ENCODE results near the gene CLTC. TPM values are rescaled to one million over a fixed set of nuclear protein-coding genes. Genes with fewer than 3 reads are reported as not detected.

The CLTC gene
- polyA plus RNA-seq, 2 of the 4 experiments (the other 2 are of a cell fraction) = 183 to 360 TPM

- no peak for DNase-seq (ENCODE audit: low read depth in 1 of 2, low spot score in 1 of 2)
- Histone ChIP-seq H3K4me2 (no peak overlapping the region), H3K4me1 (peaks cover 41% of the 10 kb centered on the region), H3K27ac (no peak overlapping the region), H3K4me3 (no peak overlapping the region), H3K9me3 (no peaks in the 10 kb centered on the region)
- 70% methylated on average over 1 of the region's 1 CpG for WGBS (ENCODE audit: missing lambda C conversion rate)
- 0 out of 6 replicates have a peak, but pooled peaks have one; percentile 9 to 11 for ATAC-seq
- CTCF ChIA-PET = interaction anchor here (1.5 to 2.6 kb wide), 3 partner anchors 11 to 24 kb away, joined by 4 to 12 read pairs (median 5); partner anchors contain the start of gene VMP1
- POLR2A ChIA-PET = no interaction called here
- TF ChIP-seq FOXS1 (CRISPR knock-in tag; IDR thresholded peaks at IDR 0.05) (no peak), ZSCAN20 (CRISPR knock-in tag; IDR thresholded peaks at IDR 0.05) (no peak), EP300 (IDR thresholded peaks at IDR 0.05) (no peak), HEYL (CRISPR knock-in tag; IDR thresholded peaks at IDR 0.05) (no peak), NR3C1 (IDR thresholded peaks at IDR 0.05) (no peak), ELK1 (IDR thresholded peaks at IDR 0.05; ENCODE audit: low read depth, low read length) (no peak), ZFP36 (IDR thresholded peaks at IDR 0.05; ENCODE audit: borderline replicate concordance, partially characterized antibody) (no peak), HMGXB4 (CRISPR knock-in tag; IDR thresholded peaks at IDR 0.05; ENCODE audit: borderline replicate concordance) (no peak), TP53 (CRISPR knock-in tag; IDR thresholded peaks at IDR 0.05) (no peak), RARB (CRISPR knock-in tag; IDR thresholded peaks at IDR 0.05) (no peak), TFCP2L1 (CRISPR knock-in tag; IDR thresholded peaks at IDR 0.05) (no peak)
- FAIRE-seq = no peak
These were observed 103.3 kb downstream of the CLTC start for GRCh38 chr17:59723041-59723440.

- Histone ChIP-seq H3K4me2 (peak overlapping the region; percentile 2; the same call in 1 of the 3 replicates), H3K9me3 (no peaks in the 10 kb centered on the region), H3K4me3 (no peak overlapping the region), H3K27ac (0 out of 6 replicates have a peak overlapping the region, but pooled peaks of 1 of the 2 experiments have one; percentile 12), H3K4me1 (peaks cover 47% of the 10 kb centered on the region)
- no peak for DNase-seq (ENCODE audit: low read depth in 1 of 2, low spot score in 1 of 2)
- ATAC-seq = no peak; a peak in 1 of 6 replicates
- ChIA-PET CTCF (interaction anchor here (1.2 to 1.6 kb wide), 2 partner anchors 12 to 30 kb away, joined by 3 to 4 read pairs; no protein-coding TSS in a partner anchor), POLR2A (no interaction called here)
- 87% methylated on average over 1 of the region's 1 CpG for WGBS (ENCODE audit: missing lambda C conversion rate)
- TF ChIP-seq MAFK (IDR thresholded peaks at IDR 0.05; ENCODE audit: partially characterized antibody) (peak; percentile 91), RFX5 (IDR thresholded peaks at IDR 0.05) (no peak)
- no peak for FAIRE-seq
These were observed 103.9 kb downstream of the CLTC start for GRCh38 chr17:59723607-59724006.

- Histone ChIP-seq H3K4me2 (peak overlapping the region; percentile 57), H3K27ac (peak overlapping the region in 1 of 2 experiments; percentile 13; a peak in 1 of 6 replicates), H3K9me3 (no peaks in the 10 kb centered on the region), H3K4me1 (peaks cover 66% of the 10 kb centered on the region), H3K4me3 (no peak overlapping the region)
- ATAC-seq = no peak
- no peak for TF ChIP-seq ELK1 (IDR thresholded peaks at IDR 0.05; ENCODE audit: low read depth, low read length)
- peak; percentile 97 to 98 for TF ChIP-seq CEBPB (IDR thresholded peaks at IDR 0.05)
- TF ChIP-seq HES2 (IDR thresholded peaks at IDR 0.05) = peak; percentile 88
- CTCF ChIA-PET = interaction anchor here (1.5 to 2.4 kb wide), 4 partner anchors 21 to 189 kb away, joined by 3 to 9 read pairs (median 6); no protein-coding TSS in a partner anchor
- FAIRE-seq = no peak
- no peak for DNase-seq (ENCODE audit: low read depth in 1 of 2, low spot score in 1 of 2)
- 10% methylated on average over 2 of the region's 2 CpGs for WGBS (ENCODE audit: missing lambda C conversion rate)
- POLR2A ChIA-PET = interaction anchor here (0.6 to 1.7 kb wide), 4 partner anchors 17 to 239 kb away, joined by 3 to 4 read pairs (median 3); partner anchors contain the start of genes PTRH2, RNFT1 and VMP1
These were observed 106.0 kb downstream of the CLTC start for GRCh38 chr17:59725691-59726090.
